Fibroblast of skin of back (primary cell): Measurements from ENCODE around the gene AOC1.

Experiments
- DNase-seq: peaks from one replicate; pipeline ENCODE4 v3.0.0-alpha.2; 2013

Gene AOC1

DNA sequence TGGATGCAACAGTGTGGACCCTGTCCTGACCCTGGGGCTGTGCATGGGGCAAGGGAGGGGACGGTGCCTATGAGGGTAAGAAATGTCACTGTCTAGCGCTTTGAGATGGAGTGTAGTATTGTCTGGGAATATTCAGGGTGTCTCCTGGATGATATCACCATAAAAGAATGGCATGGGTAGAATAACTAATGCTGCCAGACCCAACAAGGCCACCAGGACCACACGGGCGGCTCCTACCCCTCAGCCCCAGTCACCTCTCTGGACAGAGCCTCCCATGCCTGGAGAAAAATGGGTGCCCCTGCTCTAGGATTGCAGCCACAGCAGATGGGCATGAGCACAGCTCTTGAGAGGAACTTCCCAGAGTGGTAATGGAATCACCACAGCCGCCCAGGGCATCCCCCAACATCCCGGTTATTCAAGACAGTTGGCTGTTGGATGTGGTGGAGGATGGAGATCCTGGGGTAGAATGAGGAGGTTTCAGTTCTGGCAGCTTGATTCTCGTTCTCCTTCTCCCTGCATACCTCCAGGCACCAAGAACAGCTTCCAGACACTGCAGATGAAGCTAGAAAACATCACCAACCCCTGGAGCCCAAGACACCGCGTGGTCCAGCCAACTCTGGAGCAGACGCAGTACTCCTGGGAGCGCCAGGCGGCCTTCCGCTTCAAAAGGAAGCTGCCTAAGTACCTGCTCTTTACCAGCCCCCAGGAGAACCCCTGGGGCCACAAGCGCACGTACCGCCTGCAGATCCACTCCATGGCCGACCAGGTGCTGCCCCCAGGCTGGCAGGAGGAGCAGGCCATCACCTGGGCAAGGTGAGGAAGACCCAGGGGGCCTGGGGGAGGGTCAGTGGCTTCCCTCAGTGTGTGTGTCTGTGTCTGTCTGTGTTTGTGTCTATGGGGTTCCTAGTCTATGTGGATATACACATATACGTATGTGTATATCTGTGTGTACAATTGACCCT lies 6.2 kb downstream of the AOC1 start:
- no peak for DNase-seq

DNA sequence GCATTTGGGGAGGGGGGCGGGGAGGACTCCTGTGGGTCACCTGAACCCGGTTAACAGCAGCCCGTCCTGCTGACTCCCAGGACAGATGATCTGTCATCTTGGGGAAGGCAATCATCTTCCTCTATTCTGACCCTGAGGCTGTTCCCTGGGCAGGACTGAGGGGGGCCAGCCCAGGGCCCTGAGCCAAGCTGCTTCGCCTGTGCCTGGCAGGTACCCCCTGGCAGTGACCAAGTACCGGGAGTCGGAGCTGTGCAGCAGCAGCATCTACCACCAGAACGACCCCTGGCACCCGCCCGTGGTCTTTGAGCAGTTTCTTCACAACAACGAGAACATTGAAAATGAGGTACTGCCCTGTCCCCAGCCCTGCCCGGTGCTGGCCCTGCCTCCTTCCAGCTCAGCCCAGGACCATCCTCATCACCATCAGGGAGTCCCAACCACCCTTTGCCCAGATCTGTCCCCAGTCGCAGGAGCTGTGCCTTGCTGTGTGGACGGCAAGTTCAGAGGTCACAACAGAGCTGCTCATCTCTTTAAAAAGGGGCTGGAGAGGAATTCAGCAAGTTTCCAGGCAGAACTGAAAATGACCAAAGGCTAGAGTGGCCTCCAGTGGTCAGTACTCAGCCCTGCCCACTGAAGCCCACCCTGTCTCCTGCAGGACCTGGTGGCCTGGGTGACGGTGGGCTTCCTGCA lies 8.1 kb downstream of the AOC1 start:
- DNase-seq: no peak

DNA sequence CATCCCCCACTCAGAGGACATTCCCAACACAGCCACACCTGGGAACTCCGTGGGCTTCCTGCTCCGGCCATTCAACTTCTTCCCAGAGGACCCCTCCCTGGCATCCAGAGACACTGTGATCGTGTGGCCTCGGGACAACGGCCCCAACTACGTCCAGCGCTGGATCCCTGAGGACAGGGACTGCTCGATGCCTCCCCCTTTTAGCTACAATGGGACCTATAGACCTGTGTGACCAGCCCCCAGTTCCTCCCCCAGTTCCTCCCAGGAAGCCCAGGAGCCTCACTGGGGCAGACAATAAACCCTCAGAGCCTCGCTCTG lies 8.6 kb downstream of the AOC1 start:
- no peak for DNase-seq

DNA sequence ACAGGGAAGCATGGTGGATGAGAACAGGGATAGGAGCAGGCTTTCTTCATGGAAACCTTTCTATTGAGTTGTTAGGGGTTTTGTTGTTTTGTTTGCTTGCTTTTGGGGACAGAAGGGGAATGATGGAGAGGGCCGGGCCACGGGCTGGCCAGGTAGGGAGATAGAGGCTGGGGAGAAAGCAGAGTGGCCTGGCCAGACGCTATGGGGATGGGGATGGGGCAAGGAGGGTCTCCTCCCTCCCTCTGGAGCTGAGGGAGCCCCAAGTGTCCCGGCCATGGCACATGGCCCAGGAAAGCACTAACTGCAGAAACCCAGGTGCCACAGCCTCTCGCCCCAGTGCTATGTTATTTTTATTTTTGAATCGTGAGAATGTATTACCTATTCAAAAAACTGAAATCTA lies 10.0 kb downstream of the AOC1 start:
- DNase-seq: no peak

DNA sequence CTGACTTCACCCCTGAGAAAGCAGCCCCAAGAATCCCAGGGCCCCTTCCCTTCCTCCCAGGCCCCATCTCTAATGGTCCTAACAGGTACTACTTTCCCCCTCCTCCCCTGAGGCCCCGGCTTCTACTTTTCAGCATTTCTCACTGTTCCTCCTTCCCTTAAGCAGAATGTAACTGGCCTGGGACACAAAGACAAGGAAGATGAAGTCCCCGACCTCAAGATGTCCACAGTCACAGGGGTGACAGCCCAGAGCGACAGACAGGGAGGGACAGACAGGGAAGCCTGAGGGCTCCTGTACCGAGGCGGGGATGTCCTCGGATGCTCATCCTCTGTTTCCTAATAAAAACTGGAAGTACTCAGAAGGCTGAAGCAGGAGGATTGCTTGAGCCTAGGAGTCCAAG lies 11.6 kb downstream of the AOC1 start:
- DNase-seq: no peak

DNA sequence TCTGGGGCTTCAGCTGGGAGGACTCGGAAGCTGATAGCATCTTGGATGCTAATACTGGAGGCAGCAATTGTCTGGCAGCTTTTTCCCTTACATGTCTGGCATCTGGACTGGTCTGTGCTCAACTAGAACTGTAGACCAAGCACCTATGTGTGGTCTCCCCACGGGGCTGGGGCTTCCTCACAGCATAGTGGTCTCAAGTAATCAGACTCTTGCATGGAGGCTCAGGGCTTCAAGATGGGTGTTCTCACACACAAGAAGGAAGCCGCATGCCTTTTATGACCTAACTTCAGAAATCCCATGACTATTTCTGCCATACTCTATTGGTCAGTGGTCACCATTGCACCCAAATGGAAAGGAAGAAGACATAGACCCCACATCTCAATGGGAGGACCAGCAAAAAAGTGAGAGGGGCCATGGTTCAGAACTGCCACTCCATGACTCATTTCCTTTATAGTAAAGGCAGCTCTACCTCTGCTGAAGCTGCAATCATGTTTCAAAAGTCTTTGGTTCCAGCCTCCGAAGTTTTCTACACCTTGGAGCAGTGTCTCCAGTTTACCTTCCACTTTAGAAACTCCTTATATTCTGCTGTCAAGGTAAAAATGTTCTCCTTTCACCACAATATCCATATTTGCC lies 14.7 kb downstream of the AOC1 start:
- no peak for DNase-seq

DNA sequence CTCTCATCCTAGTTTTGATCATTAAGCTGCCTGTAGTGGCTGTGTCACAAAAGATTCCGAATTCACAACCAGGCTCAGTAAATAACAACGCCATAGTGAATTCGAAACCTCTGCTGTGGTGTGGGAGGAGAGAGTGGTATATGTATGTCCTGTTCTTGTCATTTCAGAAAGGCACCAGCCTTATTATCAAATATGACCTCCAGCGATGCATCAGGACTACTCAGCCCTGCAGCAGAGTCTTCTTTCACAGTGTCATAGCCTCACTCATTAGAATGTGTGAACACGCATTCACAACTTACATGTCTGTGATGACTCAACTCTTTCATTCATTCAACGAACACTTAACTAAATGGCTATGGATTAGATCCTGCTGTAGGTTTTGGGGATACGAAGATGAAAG lies 15.3 kb downstream of the AOC1 start:
- no peak for DNase-seq

DNA sequence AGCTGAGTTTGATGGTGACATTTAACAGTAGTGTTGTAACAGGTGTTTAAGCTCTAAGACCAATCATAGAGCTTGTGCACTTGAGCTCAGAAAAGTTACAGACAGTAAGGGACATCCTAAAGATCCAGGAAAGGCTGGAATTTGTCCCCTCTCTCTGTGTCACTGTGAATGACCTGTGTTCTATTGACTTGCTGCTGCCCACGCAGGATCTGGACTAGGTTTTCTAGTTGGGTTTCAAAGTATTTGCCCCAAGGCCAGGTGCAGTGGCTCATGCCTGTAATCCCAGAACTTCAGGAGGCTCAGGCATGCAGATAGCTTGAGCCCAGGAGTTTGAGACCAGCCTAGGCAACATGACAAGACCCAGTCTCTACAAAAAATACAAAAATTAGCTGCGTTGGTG lies 17.1 kb downstream of the AOC1 start:
- DNase-seq: no peak

DNA sequence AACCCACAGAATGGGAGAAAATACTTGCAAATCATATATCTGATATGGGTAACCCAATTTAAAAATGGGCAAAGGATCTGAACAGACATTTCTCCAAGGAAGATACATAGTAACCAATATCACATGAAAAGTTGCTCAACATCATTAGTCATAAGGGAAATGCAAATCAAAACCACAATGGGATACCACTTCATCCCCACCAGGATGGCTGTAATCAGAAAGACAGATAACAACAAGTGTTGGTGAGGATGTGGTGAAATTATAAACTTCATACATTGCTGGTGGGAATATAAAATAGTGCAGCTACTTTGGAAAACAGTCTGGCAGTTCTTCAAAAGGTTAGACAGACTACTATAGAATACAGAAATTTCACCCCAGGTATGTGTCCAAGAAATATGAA lies 19.3 kb downstream of the AOC1 start:
- no peak for DNase-seq

DNA sequence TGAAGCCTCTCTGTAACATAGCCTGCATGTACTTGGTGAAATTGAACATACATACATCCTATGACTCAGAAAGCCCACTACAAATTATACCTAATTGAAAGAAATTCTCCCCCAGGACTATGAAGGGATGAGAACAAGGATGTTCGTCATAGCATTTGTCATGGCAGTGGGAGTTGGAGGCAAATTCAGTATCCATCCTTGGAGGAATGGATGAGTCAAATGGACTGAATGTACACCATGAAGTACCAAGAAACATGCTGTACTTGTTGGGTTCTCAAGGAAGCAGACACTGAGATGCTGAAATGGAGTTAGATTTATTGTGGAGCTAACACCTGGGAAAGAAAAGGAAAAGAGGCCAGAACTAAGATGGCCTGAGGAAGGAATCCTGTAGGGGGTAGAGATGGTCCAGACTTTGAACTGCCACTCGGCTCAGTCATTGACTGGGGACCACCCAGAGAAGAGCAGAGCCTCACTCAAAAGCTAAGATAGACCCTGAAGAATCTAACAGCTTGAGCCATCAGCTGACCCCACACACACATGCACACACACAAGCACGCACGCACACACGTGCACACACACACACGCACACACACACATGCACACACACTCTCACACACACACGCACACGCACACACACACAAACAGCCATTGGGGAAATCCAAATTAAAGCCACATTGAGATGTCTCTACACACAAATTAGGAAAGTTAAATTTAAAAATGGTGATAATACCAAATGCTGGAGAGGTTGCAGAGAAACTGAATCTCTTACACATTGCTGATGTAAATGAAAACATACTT lies 22.3 kb downstream of the AOC1 start:
- DNase-seq: no peak

DNA sequence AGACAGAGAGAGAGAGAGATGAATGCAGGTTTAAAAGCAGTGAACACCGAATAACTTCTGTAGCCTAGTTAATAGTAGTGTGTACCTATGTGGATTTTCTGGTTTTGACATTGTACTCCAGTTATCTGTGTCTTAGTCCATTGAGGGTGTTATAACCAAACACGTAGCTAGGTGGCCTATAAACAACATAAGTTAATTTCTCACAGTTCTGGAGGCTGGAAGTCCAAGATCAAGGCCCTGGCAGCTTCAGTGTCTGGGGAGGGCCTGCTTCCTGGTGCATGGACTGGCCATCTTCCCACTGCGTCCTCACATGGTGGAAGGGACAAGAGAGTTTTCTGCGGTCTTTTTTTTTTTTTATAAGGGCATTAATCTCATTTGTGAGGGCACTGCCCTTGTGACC lies 23.5 kb downstream of the AOC1 start:
- no peak for DNase-seq

DNA sequence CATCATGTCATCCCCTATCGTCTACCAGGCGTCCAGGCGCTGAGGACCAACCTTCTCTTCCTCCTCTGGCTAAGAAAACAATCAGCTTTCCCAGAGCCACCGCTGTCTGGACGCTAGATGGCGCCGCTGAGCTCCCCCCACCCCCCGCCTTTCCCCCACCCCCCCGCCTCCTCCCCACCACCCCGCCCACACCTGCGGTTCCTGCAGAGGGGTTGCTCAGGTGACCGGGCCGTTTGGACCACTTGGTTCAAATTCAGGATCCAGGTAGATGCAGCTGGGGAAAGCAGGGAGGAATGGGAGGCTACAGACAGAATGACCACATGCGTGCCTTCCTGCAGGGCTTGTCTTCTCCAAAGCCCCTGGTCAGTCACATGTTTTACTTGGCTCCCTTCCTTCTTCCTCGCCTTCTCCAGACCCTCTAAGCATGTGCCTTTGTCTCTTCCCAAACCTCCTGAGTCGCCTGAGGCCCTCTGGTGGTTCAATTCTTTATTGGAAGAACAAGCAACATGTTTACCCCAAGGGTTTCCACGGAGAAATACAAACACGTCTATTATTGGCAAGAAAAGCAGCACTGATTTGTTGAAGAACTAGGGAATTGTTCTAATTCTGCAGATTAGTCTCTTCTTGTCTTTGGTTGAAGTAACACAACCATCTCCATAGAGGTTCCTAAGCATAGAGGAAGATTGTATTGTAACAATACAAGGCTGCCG lies 24.7 kb downstream of the AOC1 start:
- peak; percentile 54 for DNase-seq

DNA sequence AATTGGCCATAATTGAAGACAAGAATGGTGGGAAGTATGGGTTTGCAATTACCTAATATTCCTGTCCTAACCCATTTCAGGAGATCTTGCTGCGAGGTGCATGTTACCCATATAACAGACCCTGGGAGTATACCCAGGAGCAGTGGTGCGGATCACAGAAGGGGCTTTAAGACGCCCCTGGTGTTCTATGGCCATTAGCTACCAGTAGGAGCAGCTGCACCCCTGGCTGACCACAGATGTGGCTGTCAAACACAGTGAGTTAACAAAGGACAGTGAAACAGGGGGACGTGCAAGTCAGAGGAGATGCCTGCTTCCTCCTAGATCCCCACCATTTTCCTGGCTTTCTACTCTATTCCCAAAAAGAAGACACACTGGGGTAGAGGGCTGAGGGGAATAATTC lies 25.2 kb downstream of the AOC1 start:
- no peak for DNase-seq

DNA sequence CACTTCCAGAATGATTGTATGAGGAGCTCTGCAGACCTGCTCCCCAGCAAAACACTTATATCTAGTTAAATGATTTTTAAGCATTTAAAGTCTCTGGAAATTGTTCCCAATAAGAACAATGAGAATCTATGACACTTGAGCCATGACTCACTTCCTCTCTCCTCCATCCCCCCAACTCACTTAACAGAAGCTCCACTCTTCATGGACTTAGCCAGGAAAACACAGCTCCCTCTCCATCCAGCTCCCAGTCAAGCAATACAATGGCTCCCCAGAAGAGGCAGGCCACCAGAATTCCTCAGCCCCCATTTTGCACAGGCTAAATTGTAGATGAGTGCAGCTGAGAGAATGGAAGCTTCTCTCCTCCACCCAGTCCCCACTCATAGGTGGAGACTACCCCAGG lies 27.0 kb downstream of the AOC1 start:
- peak; percentile 7 for DNase-seq

DNA sequence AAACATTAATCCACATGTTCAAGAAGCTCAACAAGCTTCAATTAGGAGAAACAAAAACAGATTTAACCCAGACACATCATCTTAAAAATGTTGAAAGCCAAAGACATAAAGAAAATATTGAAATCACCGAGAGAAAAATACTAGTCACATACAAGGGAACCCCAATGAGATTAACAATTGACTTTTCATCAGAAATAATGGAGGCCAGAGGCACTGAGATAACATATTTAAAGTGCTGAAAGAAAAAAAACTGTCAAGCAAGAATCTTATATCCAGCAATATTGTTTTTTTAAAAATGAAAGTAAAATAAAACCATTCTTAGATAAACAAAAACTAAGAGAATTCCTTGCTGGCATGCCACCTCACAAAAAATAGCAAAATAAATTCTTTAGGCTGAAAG lies 28.9 kb downstream of the AOC1 start:
- no peak for DNase-seq

DNA sequence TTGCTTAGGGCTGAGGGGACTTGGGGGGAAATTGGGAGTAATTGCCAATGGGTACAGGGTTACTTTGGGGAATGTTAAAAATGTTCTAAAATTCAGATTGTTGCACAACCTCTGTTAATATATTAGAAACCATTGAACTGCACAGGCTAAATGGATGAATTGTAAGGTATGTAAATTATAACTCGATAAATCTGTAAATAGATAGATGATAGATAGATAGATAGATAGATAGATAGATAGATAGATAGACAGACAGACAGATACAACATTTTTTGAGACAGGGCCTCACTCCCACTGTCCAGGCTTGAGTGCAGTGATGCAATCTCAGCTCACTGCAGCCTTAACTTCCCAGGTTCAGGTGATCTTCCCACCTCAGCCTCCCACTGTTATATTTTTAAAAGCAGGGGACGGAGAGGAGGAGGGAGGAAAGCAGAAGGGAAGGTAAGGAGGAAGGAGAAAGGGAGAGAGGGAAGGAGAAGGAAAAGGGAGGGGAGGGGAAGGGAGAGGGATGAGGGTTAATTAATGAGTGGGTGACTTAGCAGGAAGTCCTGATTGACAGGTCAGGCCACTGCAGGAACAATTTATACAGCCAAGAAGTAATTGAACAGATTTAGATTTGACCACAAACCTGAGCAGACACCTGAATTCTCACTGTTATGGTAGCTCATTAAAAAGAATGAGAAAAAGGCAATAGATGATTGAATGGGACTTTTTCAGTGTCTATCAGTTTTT lies 38.7 kb downstream of the AOC1 start:
- DNase-seq: no peak

DNA sequence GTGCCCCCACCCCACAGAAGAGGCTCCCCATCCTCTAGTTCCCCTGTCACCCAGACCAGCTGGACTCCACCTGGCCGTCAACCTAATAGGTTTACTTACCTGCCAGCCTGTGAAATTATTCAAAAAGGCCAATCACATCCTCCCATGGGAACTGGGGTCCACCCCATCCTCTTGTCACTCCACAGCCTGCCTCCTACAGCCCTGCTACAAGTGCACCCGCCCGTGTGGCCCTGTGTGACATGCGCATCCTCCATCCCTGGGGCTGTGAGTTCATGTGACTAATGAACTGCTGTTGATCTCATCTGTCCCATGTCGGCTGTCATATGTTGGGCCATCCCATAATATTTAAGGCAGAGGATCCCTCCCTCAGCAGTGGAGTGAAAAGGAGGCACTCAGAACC lies 39.4 kb downstream of the AOC1 start:
- no peak for DNase-seq

DNA sequence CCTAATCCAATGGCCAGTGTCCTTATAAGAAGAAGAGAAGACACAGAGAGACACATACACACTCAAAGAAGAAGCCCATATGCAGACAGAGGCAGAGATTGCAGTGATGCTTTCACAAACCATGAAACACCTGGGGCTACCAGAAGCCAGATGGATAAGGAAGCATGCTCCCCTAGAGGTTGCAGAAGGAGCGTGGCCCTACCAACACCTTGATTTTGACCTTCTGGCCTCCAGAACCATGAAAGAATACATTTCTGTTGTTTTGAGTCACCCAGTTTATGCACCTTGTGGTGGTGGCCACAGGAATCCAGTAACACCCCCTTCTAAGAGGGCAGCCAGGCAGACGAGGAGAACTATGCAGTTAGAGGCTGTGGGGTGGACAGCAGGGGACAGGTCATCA lies 43.5 kb downstream of the AOC1 start:
- no peak for DNase-seq

DNA sequence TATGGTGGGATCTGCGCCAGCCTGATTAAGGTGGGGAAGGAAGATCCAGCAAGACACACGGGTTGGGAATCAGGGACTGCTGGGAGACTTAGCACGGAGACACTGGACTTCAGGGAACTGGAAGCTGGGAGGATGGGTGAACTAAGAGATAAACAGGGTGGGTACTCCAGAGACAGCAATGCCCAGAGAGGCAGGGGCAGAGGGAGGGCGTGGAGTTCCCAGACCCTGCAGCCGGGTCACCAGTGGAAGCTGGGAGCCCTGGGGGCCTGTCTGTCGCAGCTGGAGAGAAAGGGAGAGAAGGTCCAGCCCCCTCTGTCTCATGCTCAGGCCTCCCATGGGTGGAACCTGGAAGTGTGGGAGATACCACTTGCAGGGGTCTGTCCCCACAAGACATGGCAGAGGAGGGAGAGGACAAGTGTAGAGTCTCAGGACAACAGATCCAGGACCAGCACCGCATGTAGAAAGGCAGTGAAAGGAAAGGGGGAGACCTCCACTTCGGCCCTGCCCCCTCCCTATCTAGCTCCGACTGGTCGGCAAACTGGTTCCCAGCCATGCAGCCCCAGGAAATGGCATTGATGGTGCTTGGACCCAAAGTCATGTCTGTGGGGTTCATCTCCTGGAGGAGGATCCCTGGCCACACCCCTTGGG lies 44.4 kb downstream of the AOC1 start:
- no peak for DNase-seq

DNA sequence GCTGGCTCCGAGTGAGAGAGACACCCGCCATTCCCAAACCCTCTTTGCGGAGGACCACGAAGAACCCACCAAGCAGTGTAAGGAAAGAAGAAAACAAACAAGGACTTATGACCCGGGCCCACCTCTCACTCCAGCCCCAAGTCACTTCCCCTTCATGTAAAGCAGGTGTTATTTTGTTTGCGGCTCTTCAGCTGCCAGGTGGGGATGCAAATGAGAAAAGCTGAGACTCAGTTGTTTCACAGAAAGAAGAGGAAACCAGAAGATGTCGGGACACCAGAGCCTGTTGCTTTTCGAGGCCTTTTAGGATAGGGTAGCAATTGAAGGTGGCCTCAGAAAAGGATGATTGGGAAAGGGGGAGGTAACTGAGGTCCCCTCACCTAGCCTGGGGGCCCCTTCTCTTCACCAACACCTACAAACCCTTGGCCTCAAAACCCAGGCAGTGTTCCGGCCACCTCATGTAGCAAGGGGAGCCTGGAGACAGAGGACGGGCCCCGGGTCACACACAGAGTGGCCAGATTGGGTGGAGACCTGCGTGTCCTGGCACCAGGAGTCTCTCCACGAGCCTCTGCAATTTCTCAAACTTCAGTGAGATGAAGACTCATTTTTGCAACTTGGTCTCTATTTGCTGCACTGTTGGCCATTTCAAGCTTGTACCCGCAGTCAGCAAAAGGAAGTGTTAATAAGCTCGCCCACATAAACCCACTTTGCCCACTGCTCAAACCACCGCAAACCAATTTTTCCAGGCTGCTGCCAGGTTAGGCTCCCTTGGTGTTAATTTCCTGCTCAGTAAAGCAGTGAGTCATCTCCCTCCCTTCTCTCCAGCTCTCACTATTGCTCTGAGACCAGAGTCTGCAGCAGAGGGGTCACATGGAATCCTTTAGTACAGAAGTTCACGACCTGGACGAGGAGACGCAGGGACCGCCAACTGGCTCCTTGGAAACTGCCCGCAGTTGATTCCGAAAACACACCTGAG lies 45.5 kb downstream of the AOC1 start:
- DNase-seq: no peak
